22Rv1 (cell line): ENCODE results near the gene PLXNA2.

Experiments
- ZFX ChIP-seq: fragments of 450-650 bp; IDR thresholded peaks from 2 replicates; pipeline ENCODE4 v1.6.1; 2017; ENCODE audit warnings: antibody characterized with exemption, borderline replicate concordance
- TF ChIP-seq, protein P1 (sequence below): fragments of 450-650 bp; IDR thresholded peaks from 2 replicates; pipeline ENCODE4 v1.5.1; 2017; ENCODE audit warnings: mild to moderate bottlenecking

DNA sequence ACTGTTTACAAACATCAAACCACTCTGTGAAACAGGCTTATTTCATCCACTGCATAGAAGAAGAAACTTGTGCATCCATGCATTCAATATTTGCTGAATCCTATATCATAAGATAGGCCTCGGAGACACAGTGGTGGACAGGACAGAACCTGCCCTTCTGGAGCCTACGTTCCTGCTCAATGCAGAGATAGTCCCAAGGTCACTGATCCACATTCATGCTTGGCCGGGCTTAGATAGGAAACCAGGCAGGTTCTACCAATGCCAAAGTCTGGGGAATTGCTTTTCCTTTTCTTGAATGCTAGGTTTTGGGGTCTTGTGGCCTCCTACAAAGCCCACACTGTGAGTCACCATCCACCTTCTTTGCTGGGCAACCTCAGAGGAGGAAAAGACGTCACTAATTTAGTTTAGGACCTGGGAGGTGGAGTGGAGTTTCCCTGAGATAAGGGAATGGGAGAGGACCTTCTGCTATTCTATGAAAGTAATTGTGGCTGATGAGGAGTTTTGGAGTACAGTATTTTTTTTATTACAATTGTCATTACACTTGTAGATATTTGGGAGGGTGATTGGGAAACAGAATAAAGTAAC is 233.6 kb downstream of the PLXNA2 start:
- TF ChIP-seq, protein P1, sequence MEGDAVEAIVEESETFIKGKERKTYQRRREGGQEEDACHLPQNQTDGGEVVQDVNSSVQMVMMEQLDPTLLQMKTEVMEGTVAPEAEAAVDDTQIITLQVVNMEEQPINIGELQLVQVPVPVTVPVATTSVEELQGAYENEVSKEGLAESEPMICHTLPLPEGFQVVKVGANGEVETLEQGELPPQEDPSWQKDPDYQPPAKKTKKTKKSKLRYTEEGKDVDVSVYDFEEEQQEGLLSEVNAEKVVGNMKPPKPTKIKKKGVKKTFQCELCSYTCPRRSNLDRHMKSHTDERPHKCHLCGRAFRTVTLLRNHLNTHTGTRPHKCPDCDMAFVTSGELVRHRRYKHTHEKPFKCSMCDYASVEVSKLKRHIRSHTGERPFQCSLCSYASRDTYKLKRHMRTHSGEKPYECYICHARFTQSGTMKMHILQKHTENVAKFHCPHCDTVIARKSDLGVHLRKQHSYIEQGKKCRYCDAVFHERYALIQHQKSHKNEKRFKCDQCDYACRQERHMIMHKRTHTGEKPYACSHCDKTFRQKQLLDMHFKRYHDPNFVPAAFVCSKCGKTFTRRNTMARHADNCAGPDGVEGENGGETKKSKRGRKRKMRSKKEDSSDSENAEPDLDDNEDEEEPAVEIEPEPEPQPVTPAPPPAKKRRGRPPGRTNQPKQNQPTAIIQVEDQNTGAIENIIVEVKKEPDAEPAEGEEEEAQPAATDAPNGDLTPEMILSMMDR, result no peak
- TF ChIP-seq ZFX, result no peak
